ENCODE measurements around the gene CMTR1.

DNA sequence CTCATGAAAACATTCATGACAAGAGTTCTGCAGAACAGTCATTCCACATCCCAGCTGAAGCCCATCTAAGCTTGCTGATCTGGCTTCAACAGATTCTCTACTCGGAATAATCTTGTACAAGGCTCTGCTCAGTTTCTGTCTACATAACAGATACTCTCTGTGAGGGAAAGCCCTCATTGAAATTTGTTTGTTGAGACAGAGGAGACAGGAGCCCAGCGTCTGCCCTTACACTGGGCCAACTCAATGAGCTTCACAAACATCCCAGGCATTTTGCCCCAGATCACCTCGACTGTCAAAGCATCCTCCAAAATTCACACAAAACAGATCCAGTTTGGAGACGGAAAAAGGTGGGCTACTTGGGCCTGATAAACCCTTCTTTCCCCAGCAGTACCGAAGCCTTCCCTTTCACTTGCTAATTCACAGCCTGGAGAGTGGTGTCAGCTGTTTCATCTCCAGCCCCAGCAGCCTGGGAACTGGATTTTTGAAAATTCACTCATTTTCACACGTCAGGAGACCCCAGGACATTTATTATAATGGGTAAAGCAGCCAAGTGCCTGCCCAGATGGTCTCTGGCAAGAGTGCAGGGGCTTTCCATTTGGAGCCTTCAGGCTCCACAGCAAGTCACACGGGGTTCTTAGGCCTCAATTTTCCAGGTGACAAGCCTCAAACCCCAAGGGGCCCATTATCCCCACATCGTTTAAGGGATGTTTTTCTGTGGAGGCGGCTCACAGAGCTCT is 59.4 kb downstream of the CMTR1 start:
- TF ChIP-seq CTCF (conservative IDR thresholded peaks at IDR 0.05; ENCODE audit: low read depth, low read length) (no peak), EZH2 (IDR thresholded peaks at IDR 0.05; ENCODE audit: borderline replicate concordance, low read depth, low read length, poor library complexity, severe bottlenecking) (no peak)

Measured in A673 (cell line).